Activated naive CD4-positive, alpha-beta T cell treated with anti-CD3 and anti-CD28 coated beads, Interleukin-2, amount 10 ng/mL, durations not matched to agents 7 days and 5 days (primary cell): ENCODE results near the gene SIRPG.

Experiments used
- CTCF ChIA-PET: fragments of 350-600 bp; sonication (Branson Sonifier 250); formaldehyde crosslinking; loops from one replicate; lab custom pipeline; 2021; ENCODE audit warnings: antibody characterized with exemption; lab: Charles Lee
- DNase-seq: peaks from one replicate; pipeline ENCODE4 v3.0.0-alpha.2; 2020
- H3K27ac Mint-ChIP-seq: one replicate; pipeline ENCODE4 v1.8.0; 2021; ENCODE audit warnings: mild to moderate bottlenecking, moderate library complexity, mixed read lengths
- H3K27me3 Mint-ChIP-seq: one replicate; pipeline ENCODE4 v1.8.0; 2021; ENCODE audit warnings: mild to moderate bottlenecking, mixed read lengths
- H3K36me3 Mint-ChIP-seq: one replicate; pipeline ENCODE4 v1.8.0; 2021; ENCODE audit warnings: mixed read lengths
- H3K4me1 Mint-ChIP-seq: one replicate; pipeline ENCODE4 v1.8.0; 2021; ENCODE audit warnings: mixed read lengths
- H3K4me3 Mint-ChIP-seq: one replicate; pipeline ENCODE4 v1.8.0; 2021; ENCODE audit warnings: mild to moderate bottlenecking, moderate library complexity, mixed read lengths
- H3K9me3 Mint-ChIP-seq: one replicate; pipeline ENCODE4 v1.8.0; 2021; ENCODE audit warnings: mixed read lengths

Gene SIRPG

DNA sequence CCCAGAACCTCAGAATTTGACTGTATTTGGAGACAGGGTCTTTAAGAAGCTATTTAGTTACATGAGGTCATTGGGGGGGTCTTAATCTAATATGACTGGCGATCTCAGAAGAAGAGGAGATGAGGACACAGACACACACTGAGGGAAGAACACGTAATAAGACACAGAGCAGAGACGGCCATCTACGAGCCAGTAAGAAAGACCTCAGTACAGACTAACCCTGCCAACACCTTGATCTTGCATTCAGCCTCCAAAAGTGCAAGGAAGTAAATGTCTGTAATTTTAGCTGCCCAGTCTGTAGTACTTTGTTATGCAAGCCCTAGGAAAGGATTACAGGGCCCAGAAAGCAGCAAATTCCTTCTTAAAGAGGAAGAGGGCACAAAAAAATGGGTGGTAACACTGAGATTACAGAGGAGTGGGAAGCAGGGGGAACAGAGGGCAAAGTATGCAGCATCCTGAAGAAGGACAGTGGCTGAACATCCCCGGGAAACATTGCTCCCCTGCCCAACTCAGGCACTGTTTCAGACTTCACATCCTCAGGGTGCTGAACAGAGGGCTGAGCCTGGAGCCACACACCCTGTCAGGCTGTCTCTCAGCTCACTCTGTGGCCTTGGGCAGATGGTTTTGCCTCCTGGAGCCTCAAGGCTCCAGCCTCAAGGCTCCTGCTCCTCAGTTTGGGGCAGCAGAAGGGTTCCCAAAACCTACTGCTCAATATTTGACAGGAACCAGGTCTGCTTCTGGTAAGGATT is 27.9 kb upstream of the SIRPG start:
- H3K9me3 Mint-ChIP-seq: peaks cover 21% of the 10 kb centered on the region
- peak overlapping the region; percentile 47 for H3K4me3 Mint-ChIP-seq
- H3K4me1 Mint-ChIP-seq: peaks cover 52% of the 10 kb centered on the region
- H3K27ac Mint-ChIP-seq: peak overlapping the region; percentile 88
- peaks cover 19% of the 10 kb centered on the region for H3K36me3 Mint-ChIP-seq
- peak; percentile 47 for DNase-seq
- H3K27me3 Mint-ChIP-seq: peaks cover under 1% of the 10 kb centered on the region
- CTCF ChIA-PET: interaction anchor here (1.2 to 3.0 kb wide), 3 partner anchors 11 to 182 kb away, joined by 5 to 18 read pairs (median 5); no protein-coding TSS in a partner anchor

DNA sequence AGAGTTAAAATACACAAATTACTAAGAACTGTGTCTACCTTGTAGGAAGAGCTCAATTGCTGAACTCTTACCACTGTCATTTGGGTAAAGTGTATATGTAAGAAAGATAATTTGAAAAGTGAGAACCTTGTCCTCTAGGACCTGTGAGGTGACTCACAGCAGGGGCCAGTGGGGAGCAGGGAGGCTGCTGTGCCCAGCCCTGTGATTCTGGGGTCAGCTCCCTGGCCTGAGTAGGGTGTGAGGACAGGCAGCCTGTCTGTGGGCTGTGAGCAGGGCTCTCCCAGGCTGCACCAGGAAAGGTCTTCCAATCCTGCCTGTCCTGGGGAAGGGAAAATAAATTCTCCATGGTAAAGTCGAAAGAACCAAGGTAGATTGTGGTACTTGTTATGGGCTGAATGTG is 27.3 kb upstream of the SIRPG start:
- Mint-ChIP-seq H3K4me1 (peaks cover 55% of the 10 kb centered on the region), H3K27ac (peak overlapping the region; percentile 88), H3K27me3 (no peaks in the 10 kb centered on the region), H3K9me3 (peaks cover 16% of the 10 kb centered on the region), H3K36me3 (peaks cover 21% of the 10 kb centered on the region), H3K4me3 (peak overlapping the region; percentile 47)
- no peak for DNase-seq
- CTCF ChIA-PET: interaction anchor here (1.2 to 3.0 kb wide), 2 partner anchors 10 to 49 kb away, joined by 5 to 18 read pairs; no protein-coding TSS in a partner anchor

DNA sequence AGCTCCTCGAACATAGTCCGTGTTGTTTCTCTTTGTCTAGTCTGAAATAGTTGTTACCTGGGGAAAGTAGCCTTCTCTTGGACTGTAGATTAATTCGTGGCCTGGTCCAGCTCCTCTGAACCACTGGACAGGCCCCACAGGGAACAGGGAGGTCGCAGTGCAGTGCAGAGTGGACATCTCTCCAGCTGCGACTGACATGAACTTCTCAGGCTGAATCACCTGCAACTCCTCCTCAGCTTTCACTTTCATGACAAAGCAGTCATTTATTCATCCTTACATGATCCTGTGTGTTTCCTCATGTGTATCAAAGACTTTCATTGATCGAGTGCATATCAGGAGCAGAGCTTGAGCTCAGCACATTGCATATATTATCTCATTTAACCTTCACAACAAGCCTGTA is 19.1 kb upstream of the SIRPG start:
- H3K4me3 Mint-ChIP-seq: peak overlapping the region; percentile 43
- DNase-seq: no peak
- peaks cover 43% of the 10 kb centered on the region for H3K36me3 Mint-ChIP-seq
- peak overlapping the region; percentile 85 for H3K27ac Mint-ChIP-seq
- no peaks in the 10 kb centered on the region for H3K27me3 Mint-ChIP-seq
- H3K9me3 Mint-ChIP-seq: peaks cover 7% of the 10 kb centered on the region
- H3K4me1 Mint-ChIP-seq: peaks cover 89% of the 10 kb centered on the region
- CTCF ChIA-PET: interaction anchor here (0.9 to 4.2 kb wide), 6 partner anchors 11 to 100 kb away, joined by 3 to 25 read pairs (median 3); no protein-coding TSS in a partner anchor

DNA sequence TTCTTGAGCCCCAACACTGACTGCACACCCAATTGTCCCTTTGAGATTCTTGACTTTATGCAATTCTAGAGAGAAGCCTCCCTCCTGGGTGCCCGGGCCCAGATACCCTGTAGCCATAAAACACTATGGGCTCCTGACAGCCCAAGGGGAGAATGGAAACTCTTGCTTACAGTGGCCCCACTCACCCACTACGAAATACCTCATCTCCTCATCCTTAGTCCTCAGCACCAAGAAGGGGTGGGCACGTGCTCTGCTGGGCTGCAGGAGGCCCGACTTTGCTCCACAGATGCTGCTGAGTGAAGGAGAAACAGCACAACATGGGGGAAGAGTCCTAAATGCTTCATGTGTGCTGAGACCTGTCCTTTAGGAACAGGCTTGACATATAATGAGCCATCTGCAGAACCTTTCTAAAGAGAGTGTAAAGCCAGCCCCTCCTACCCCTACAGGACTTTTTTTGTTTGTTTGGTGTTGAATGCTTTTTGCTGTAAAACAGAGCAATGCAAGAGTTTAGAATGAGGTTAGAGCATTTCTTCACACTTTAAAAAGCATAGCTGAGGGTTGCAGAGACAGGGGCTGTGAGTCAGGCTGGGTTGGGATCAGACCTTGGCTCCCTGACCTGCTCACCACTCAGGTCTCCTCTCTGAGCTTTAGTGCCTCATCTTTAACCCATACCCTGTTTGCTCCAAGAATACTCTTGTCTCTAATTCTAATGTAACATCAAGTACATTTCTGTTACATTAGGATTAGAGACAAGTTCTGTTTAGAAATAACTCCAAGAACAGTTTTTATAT is 17.6 kb upstream of the SIRPG start:
- Mint-ChIP-seq H3K27ac (peak overlapping the region; percentile 87), H3K36me3 (peaks cover 45% of the 10 kb centered on the region), H3K4me3 (no peak overlapping the region), H3K27me3 (no peaks in the 10 kb centered on the region), H3K4me1 (peaks cover 91% of the 10 kb centered on the region), H3K9me3 (peaks cover 17% of the 10 kb centered on the region)
- no peak for DNase-seq
- CTCF ChIA-PET: interaction anchor here (1.1 to 2.2 kb wide), 4 partner anchors 10 to 59 kb away, joined by 3 to 8 read pairs (median 4); no protein-coding TSS in a partner anchor

DNA sequence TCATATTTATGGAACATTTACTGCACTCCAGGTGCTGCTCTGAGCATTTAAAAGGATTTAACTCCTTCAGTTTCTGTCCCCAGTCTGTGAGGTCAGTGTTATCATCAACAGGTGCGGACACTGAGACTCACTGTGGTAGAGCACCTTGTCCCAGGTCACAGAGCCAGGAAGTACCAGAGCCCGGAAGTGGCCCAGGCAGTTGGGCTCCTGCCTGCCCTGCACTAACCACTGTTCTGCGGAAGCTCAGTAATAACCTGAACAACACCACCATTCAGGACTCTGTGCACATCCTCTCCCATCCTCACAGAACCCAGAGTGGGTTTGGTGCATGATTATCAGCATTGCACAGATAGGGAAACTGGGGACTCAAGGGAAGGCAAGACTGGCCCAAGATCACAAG is 16.8 kb upstream of the SIRPG start:
- H3K27me3 Mint-ChIP-seq: no peaks in the 10 kb centered on the region
- CTCF ChIA-PET: interaction anchor here (1.0 to 2.2 kb wide), 5 partner anchors 9 to 60 kb away, joined by 3 to 8 read pairs (median 4); no protein-coding TSS in a partner anchor
- peaks cover 46% of the 10 kb centered on the region for H3K36me3 Mint-ChIP-seq
- peak overlapping the region; percentile 24 for H3K4me3 Mint-ChIP-seq
- H3K9me3 Mint-ChIP-seq: peaks cover 14% of the 10 kb centered on the region
- peak; percentile 77 for DNase-seq
- peak overlapping the region; percentile 87 for H3K27ac Mint-ChIP-seq
- H3K4me1 Mint-ChIP-seq: peaks cover 87% of the 10 kb centered on the region

DNA sequence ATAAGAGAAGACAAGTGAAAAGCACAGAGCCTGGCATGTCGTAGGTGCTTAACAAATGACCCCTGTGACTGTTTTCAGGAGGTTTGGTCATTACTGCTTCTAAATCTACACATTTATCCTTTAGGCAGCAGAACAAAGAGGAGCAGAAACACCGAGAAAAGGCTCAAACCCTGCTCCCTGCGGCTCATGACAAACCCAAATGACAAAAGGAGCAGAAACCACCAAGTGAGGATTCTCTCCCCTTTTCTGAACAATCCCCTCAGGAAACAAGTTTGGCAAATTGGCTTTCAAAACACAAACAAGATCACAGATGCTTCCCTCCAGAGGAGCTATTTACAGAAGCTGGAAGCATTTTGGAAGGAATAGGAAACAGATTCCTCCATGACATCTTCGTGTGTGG is 15.8 kb upstream of the SIRPG start:
- H3K27ac Mint-ChIP-seq: peak overlapping the region; percentile 87
- no peak overlapping the region for H3K4me3 Mint-ChIP-seq
- peaks cover 88% of the 10 kb centered on the region for H3K4me1 Mint-ChIP-seq
- H3K27me3 Mint-ChIP-seq: no peaks in the 10 kb centered on the region
- peaks cover 52% of the 10 kb centered on the region for H3K36me3 Mint-ChIP-seq
- peaks cover 14% of the 10 kb centered on the region for H3K9me3 Mint-ChIP-seq
- CTCF ChIA-PET: interaction anchor here (1.2 kb wide), 1 partner anchor 14 kb away, joined by 4 read pairs; no protein-coding TSS in a partner anchor
- DNase-seq: no peak

DNA sequence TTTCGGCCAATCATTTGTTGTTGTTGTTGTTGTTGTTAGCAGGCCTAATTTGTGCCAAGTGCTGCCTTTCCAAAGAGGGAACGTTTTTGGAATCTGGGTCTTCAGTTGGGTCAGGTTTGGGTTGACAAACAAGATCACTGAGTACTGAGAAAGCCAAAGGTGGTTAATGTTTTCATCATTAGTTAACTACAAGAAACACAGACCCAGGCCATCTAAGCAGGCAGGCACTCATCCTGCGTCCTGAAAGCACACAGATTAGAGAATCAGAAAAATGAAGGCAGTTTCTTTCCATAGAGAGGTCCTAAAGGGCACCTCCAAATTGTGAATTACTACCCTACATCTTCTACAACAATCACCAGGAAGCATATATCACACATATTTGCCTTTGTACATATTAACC is 15.1 kb upstream of the SIRPG start:
- H3K9me3 Mint-ChIP-seq: peaks cover 14% of the 10 kb centered on the region
- no peaks in the 10 kb centered on the region for H3K27me3 Mint-ChIP-seq
- no peak for DNase-seq
- H3K4me1 Mint-ChIP-seq: peaks cover 86% of the 10 kb centered on the region
- H3K36me3 Mint-ChIP-seq: peaks cover 48% of the 10 kb centered on the region
- peak overlapping the region; percentile 87 for H3K27ac Mint-ChIP-seq
- H3K4me3 Mint-ChIP-seq: peak overlapping the region; percentile 12
- CTCF ChIA-PET: interaction anchor here (0.9 kb wide), 1 partner anchor 14 kb away, joined by 3 read pairs; no protein-coding TSS in a partner anchor

DNA sequence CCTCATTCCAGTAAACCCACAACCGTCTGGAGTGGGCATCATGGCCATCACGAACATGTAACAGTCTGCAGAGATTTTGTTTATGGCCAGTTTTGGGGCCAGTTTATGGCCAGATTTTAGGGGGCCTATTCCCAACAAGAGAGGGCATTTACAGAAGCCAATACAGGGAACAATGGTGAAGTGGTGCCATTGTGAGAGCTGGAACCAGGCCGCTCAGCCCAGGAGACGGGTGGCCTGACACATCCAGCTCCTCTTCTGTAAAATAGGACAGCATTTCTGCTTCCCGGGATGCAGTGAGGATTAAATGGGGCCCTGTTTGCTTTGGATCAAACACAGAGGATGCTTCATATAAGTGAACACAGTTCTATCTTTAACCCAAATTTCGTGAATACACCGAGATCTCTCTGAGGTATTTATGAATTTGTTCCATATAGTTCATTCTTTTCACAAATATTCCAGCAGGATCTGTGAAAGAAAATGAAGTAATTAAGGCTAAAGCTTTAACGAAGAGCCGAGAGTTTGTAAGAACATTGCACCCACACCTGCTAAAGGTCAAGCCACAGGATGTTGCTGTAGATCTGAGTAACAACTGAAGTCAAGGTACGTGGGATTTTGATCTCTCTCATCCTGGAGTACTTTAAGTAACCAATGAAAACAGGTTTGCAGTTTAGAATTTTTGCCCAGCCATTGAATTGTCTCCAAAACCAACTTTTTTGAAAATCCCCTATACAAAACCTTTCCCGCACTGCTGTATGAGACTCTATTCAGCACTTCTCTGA is 14.5 kb upstream of the SIRPG start:
- H3K36me3 Mint-ChIP-seq: peaks cover 42% of the 10 kb centered on the region
- H3K9me3 Mint-ChIP-seq: peaks cover 14% of the 10 kb centered on the region
- peak overlapping the region; percentile 87 for H3K27ac Mint-ChIP-seq
- H3K27me3 Mint-ChIP-seq: no peaks in the 10 kb centered on the region
- DNase-seq: no peak
- CTCF ChIA-PET: interaction anchor here (0.9 kb wide), 1 partner anchor 13 kb away, joined by 3 read pairs; no protein-coding TSS in a partner anchor
- H3K4me1 Mint-ChIP-seq: peaks cover 86% of the 10 kb centered on the region
- peak overlapping the region; percentile 12 for H3K4me3 Mint-ChIP-seq

DNA sequence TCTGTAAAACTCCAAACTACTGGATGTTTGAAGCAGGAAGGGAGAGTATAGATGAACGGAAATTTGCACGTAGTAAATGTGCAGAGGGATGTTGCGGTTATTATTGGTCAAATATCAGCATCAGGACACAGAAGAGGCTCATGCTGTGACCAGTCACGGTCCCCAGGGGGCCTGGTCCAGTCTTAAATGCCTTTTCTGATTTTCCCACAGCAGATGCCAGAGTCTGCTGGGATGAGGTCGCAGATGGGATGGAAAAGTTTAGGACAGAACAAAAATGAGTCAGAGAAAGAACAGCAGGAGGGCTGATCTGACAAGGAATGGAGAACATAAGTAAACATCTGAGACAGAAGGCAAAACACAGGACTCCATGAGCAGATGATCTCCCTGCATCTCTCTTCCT is 11.7 kb upstream of the SIRPG start:
- Mint-ChIP-seq H3K4me1 (peaks cover 86% of the 10 kb centered on the region), H3K27ac (no peak overlapping the region), H3K36me3 (peaks cover 39% of the 10 kb centered on the region), H3K9me3 (peaks cover 14% of the 10 kb centered on the region), H3K27me3 (no peaks in the 10 kb centered on the region), H3K4me3 (no peak overlapping the region)
- CTCF ChIA-PET: no interaction called here
- no peak for DNase-seq

DNA sequence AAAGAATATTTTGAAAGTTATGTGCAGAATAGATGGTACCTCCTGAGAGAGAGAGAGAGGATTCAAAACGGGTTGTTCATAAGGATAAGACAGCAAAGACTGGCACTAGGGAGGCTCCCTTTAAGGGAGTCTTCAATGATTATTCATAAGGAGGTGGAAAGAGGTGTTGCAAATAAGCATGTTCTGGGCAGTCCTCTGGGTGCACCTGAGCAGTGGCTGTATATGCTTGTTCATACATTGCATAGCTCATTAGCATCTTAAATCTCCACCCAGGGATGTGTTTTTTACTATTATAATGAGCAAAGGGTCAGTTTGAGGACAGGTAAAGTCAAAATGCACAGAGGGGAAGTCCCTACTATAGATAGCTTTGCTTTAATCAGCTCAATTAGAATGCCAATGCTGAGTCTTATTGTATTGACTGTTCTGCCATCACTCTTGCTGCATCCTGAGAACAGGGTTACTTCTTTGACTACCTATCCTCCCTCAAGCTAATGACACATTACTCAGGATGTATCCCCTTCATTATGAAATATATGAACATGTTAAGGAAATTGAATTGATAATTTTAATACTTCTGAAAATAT is 10.0 kb upstream of the SIRPG start:
- H3K36me3 Mint-ChIP-seq: peaks cover 42% of the 10 kb centered on the region

DNA sequence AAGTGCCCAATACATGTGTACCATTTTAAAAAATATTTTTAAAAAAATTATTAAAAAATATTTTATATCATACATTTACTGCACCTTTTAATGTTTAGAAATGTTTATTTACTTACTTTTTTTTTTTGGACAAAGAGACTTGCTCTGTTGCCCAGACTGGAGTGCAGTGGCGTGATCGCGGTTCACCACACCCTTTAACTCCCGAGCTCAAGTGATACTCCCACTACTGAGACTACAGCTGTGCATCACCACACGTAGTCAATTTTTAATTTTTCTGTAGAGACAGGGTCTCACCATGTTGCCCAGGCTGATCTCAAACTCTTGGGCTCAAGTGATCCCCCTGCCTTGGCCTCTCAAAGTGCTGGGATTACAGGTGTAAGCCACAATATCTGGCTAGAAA is 9.2 kb upstream of the SIRPG start:
- no peak for DNase-seq
- Mint-ChIP-seq H3K27ac (peak overlapping the region; percentile 20), H3K36me3 (peaks cover 36% of the 10 kb centered on the region), H3K4me3 (no peak overlapping the region), H3K9me3 (peaks cover 11% of the 10 kb centered on the region), H3K4me1 (peaks cover 85% of the 10 kb centered on the region), H3K27me3 (no peaks in the 10 kb centered on the region)
- CTCF ChIA-PET: no interaction called here

More for the DNA sequence above, 10.0 kb upstream of the SIRPG start:
- Mint-ChIP-seq H3K9me3 (peaks cover 14% of the 10 kb centered on the region), H3K27me3 (no peaks in the 10 kb centered on the region), H3K4me3 (no peak overlapping the region), H3K4me1 (peaks cover 85% of the 10 kb centered on the region), H3K27ac (peak overlapping the region; percentile 20)
- no peak for DNase-seq
- CTCF ChIA-PET: interaction anchor here (1.0 kb wide), 1 partner anchor 66 kb away, joined by 3 read pairs; no protein-coding TSS in a partner anchor

DNA sequence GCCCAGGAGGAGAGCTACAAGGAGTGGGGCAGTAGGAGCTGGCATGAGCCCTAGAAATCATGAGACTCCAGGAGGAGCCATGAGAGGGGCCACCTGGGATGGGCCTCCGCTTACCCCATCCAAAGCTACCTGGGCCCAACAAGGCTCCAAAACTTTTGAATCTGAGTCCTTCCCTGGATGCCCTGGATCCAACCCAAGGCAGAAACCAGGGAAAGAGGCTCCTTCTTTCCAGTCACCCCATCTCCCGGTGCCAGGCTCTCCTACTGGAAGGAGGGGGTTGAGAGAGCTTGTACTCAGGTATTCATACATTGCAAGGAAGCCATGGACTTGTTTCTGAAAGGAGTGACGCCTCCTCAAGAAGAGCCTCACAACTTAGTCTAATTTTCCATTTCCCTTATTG is 7.8 kb upstream of the SIRPG start:
- Mint-ChIP-seq H3K9me3 (peaks cover under 1% of the 10 kb centered on the region), H3K4me1 (peaks cover 87% of the 10 kb centered on the region), H3K4me3 (peak overlapping the region; percentile 65), H3K27ac (peak overlapping the region; percentile 90), H3K27me3 (no peaks in the 10 kb centered on the region), H3K36me3 (peaks cover 29% of the 10 kb centered on the region)
- CTCF ChIA-PET: interaction anchor here (1.2 to 1.8 kb wide), 2 partner anchors 9 to 69 kb away, joined by 4 to 6 read pairs; no protein-coding TSS in a partner anchor
- no peak for DNase-seq

DNA sequence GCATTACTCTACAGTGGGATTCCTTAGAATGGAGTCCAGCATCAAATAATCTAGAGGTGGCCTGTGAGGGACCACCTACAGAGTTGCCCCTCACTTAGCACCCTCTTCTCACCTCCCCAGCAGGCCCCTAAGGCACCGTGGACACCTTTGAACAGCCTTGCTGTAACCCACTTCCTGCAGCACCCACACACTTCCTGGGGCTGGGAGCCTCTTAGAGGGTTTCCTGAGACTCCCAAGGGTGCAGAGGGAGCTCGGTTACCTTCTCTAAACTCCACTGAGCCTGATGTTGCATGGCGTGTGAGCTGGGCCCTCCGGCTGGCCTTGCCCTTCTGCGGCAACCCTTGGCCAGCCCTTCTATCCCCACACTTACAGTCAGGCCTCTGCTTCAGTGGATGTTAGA is 7.3 kb upstream of the SIRPG start:
- Mint-ChIP-seq H3K27ac (peak overlapping the region; percentile 90), H3K4me1 (peaks cover 90% of the 10 kb centered on the region), H3K4me3 (peak overlapping the region; percentile 65), H3K9me3 (peaks cover 2% of the 10 kb centered on the region), H3K36me3 (peaks cover 27% of the 10 kb centered on the region), H3K27me3 (no peaks in the 10 kb centered on the region)
- peak; percentile 73 for DNase-seq
- CTCF ChIA-PET: interaction anchor here (1.0 to 1.8 kb wide), 3 partner anchors 9 to 70 kb away, joined by 3 to 6 read pairs (median 4); no protein-coding TSS in a partner anchor
